Measurements from ENCODE around the gene MGAT5. TPM values are rescaled to one million over a fixed set of nuclear protein-coding genes. Genes with fewer than 3 reads are reported as not detected.

Gene MGAT5
- total and polyA plus RNA-seq, 2 donors from 2014 or later, result 14.3 to 40.9 TPM

- Histone ChIP-seq H3K4me1 (ENCODE audit: control insufficient read depth in 2 of 3, insufficient read depth in 2 of 3, low read depth in 1 of 3, low read length in 3 of 3) (no peaks in the 10 kb centered on the region), H3K9ac (ENCODE audit: low read length in 3 of 3) (no peak overlapping the region), H3K36me3 (ENCODE audit: control insufficient read depth in 2 of 3, insufficient read depth in 3 of 3, low read length in 3 of 3) (no peaks in the 10 kb centered on the region), H3K4me3 (ENCODE audit: low read length in 3 of 3) (no peak overlapping the region), H3K27ac (ENCODE audit: low read depth in 2 of 2, low read length in 2 of 2) (no peak overlapping the region), H3K9me3 (ENCODE audit: control insufficient read depth in 2 of 3, insufficient read depth in 1 of 3, low read length in 3 of 3) (no peaks in the 10 kb centered on the region), H3K27me3 (ENCODE audit: control insufficient read depth, insufficient read depth, low read length) (no peaks in the 10 kb centered on the region)
- FAIRE-seq, result no peak
- TF ChIP-seq CTCF (IDR thresholded peaks at IDR 0.05; ENCODE audit: borderline replicate concordance, extremely low read depth, insufficient read depth), result no peak
- intact Hi-C loops (cut with DNase I), result no loop called here
- peak in 1 of 5 donors; percentile 50 for DNase-seq
Observed at GRCh38 chr2:134310107-134311079, 56.5 kb downstream of the MGAT5 start.

- no peak for FAIRE-seq
- H3K9me3 ChIP-seq (ENCODE audit: control insufficient read depth in 2 of 3, insufficient read depth in 1 of 3, low read length in 3 of 3), result no peaks in the 10 kb centered on the region
Observed at GRCh38 chr2:134312482-134312881, 58.6 kb downstream of the MGAT5 start.

GRCh38 chr2:134314202-134314601 is 60.3 kb downstream of the MGAT5 start:
- H3K27me3 ChIP-seq (ENCODE audit: control insufficient read depth, insufficient read depth, low read length), result no peaks in the 10 kb centered on the region
- no peak overlapping the region for H3K9ac ChIP-seq (ENCODE audit: low read length in 3 of 3)
- no peaks in the 10 kb centered on the region for H3K36me3 ChIP-seq (ENCODE audit: control insufficient read depth in 2 of 3, insufficient read depth in 3 of 3, low read length in 3 of 3)
- H3K4me1 ChIP-seq (ENCODE audit: control insufficient read depth in 2 of 3, insufficient read depth in 2 of 3, low read depth in 1 of 3, low read length in 3 of 3), result no peaks in the 10 kb centered on the region
- no peak overlapping the region for H3K4me3 ChIP-seq (ENCODE audit: low read length in 3 of 3)
- DNase-seq (no peak), FAIRE-seq (no peak)
- no peaks in the 10 kb centered on the region for H3K9me3 ChIP-seq (ENCODE audit: control insufficient read depth in 2 of 3, insufficient read depth in 1 of 3, low read length in 3 of 3)
- H3K27ac ChIP-seq (ENCODE audit: low read depth in 2 of 2, low read length in 2 of 2), result no peak overlapping the region
- intact Hi-C loops (cut with DNase I), result no loop called here
- TF ChIP-seq CTCF (IDR thresholded peaks at IDR 0.05; ENCODE audit: borderline replicate concordance, extremely low read depth, insufficient read depth), result no peak

More at GRCh38 chr2:134312482-134312881, 58.6 kb downstream of the MGAT5 start:
- DNase-seq, result no peak
- H3K27ac ChIP-seq (ENCODE audit: low read depth in 2 of 2, low read length in 2 of 2), result no peak overlapping the region
- no peak overlapping the region for H3K4me3 ChIP-seq (ENCODE audit: low read length in 3 of 3)
- TF ChIP-seq CTCF (IDR thresholded peaks at IDR 0.05; ENCODE audit: borderline replicate concordance, extremely low read depth, insufficient read depth), result no peak
- H3K36me3 ChIP-seq (ENCODE audit: control insufficient read depth in 2 of 3, insufficient read depth in 3 of 3, low read length in 3 of 3), result no peaks in the 10 kb centered on the region
- H3K27me3 ChIP-seq (ENCODE audit: control insufficient read depth, insufficient read depth, low read length), result no peaks in the 10 kb centered on the region
- no peak overlapping the region for H3K9ac ChIP-seq (ENCODE audit: low read length in 3 of 3)
- intact Hi-C loops (cut with DNase I), result no loop called here
- H3K4me1 ChIP-seq (ENCODE audit: control insufficient read depth in 2 of 3, insufficient read depth in 2 of 3, low read depth in 1 of 3, low read length in 3 of 3), result no peaks in the 10 kb centered on the region
